DMS114 treated with DMSO at 0.1 percent for 48 hours (cell line): ENCODE results near the gene BAHCC1.

Experiments used
- DNase-seq: peaks from one replicate; lab custom pipeline; 2025; ENCODE audit not compliant: unreplicated experiment; lab: John Stamatoyannopoulos, UW

Gene BAHCC1

DNA sequence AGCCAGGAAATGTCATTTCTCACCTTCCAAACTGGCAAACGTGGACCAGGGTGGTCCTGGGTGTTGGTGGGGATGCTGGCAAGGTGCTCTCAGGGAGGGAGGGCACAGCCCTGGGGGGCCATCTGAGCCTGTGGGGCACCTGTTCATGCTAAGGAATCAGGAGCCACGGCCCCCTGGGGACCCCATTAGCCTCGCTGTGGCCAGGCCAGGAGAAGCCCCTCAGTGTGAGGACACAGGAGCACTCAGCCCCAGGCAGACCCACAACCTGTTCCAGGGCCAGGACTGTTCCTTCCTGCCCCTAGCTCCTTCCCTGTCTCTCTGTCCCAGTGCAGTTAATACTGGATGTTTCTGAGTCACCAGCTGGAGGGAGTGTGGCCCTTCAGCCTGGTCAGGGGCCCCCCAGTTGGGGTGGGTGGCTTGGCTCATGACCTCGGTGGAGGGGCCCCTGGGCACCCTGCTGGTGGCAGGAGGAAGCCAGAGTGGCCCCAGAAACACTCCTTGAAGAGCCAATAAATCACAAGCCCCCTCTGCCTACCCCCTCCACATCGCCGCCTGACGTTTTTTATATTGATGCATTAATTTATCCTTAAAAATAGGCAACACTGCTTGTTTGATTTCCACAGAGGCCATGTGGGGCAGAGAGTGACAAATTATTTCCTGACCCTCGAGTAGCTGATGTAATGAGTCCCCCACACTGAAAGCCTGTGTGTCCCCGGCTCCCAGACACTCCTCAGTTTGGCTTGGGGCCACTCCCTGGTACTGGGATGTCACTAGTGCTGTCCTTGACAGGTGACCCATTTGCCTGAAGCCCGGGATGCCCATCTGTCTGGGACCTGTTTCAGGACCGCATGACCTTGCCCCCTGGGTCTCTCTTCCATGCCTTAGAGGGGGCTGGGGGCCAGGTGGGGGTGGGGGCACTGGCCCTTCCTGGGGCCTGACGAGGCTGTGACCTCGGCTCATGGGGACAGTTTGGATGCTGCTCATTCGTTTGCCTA is 95.0 kb downstream of the BAHCC1 start:
- DNase-seq: no peak

DNA sequence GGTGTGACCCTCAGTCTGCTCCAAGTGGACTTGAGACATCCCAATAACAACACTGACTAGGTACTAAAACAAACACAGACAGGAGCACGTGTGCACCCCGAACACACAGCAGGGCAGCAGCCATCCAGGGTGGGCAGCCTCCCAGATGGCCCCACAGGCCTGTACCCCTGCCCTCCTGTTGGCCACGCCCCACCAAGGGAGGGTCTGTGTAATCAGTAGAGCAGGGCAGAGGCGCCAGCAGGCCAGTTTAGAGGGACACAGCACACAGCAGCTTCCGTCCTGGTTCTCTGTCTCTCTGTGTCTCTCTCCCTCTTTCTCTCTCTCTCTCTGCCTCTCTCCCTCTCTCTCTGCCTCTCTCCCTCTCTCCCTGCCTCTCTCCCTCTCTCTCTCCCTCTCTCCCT is 95.9 kb downstream of the BAHCC1 start:
- no peak for DNase-seq

DNA sequence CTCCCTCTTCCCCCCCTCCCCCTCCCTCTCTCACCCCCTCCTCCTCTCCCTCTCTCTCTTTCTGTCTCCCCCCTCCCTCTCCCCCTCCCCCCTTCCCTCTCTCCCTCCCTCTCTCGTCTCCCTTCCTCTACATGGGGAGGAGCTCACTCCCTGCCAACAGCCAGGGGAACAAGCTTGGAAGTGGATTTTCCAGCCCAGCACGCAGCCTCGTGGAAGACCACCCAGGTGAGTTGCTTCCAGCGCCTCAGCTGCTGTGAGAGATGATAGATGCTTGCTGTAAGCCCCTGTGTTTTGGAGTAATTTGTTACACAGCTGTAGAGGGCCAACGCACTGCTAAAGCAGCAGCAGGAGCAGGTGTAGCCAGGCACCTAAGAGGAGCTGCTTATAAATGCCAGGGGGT is 96.5 kb downstream of the BAHCC1 start:
- no peak for DNase-seq

DNA sequence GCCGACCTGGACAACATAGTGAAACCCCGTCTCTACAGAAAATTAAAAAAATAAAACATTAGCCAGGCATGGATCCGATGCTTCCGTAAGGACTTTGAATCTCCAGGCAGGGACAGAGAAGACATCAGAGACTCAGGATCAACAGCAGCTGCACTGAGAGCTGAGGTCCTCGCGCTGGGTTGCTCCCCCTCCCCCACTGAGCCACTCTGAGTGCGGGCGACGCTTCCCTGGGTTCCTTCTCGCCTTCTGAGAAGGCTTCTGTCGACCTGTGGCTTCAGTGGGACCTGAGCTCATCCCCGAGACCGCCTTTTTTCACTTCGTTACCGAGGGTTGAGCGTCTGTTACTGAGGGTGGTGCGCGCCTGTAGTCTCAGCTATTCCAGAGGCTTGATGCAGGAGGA is 96.9 kb downstream of the BAHCC1 start:
- no peak for DNase-seq

DNA sequence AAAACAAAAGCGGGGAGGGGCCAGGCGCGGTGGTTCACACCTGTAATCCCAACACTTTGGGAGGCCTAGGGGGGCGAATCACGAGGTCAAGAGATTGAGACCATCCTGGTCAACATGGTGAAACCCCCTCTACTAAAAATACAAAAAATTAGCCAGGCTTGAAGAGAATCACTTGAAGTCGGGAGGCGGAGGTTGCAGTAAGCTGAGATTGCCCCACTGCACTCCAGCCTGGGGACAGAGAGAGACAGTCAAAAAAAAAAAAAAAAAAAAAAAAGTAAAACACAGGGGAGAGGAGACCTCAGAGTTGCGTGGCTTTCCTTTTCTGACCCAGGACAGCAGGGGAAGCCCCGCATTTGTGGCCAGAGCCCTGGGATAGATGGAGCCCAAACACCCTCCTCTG is 97.4 kb downstream of the BAHCC1 start:
- DNase-seq: no peak

DNA sequence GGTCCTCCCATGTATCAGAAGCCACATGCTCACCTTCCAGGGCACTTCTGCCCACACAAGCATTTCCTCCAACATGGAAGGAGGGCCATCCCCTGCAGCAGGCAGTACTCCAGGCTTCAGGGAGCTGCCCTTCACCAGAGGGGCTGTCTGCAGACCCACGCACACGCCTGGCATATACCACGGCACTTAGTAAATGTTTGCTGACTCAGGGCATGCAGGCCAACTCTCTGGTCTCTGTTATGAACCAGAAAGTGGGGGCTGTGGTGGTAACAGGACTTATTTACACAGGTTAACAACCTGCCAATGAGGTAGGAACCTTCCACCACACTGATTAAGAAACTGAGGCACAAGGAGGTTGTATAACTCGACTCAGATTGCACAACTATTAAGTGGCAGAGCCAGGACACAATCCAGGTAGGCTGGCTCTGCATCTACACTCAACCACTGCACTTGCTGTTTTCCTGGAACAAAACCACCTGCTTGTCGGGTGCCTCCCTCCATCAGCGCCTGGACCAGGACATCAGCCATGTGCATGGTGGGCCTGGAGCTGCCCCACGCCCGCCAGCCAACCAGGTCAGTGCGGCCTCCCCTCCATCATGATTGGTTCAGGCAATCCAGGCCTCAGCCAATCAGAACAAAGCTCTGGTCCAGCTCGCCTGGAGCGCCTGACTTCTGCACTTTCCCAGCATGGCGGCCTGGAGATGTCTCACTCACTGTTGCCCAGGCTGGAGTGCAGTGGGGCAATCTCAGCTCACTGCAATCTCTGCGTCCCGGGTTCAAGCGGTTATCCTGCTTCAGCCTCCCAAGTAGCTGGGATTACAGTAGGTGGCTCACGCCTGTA is 98.2 kb downstream of the BAHCC1 start:
- DNase-seq: no peak

DNA sequence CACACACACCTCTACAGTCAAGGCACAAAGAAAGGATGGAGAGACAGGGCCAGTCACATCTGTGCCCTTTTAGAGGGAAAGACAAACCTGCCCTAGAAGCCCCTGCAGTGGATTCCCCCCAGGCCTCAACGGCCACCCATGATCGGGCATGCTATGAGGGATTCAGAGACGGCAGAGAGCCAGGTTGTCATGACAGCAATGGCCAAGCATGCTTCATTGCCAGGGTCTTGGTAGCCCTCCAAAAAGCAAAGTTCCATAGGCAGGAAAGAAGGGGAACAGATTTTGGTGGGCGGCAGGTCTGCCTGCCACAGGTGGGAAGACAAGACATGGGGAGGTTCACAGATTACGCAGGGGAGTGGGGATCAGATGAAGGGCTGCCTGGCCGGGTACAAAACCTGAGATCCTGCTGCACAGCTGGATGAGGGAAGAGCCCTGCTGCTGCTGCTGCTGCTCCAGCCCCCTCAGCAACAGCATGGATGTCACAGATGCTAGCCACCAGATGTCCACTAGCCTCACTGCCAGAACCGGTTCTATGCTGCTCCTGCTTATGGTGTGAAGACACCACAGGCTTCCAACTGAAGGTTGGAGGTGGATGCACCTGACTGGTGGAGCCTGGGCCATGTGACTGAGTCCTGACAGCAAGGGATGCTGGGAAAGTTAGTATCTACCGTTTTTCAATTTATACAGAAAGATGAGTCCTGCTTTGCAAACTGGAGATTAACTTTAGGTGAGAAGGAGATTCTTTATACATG is 99.5 kb downstream of the BAHCC1 start:
- no peak for DNase-seq

DNA sequence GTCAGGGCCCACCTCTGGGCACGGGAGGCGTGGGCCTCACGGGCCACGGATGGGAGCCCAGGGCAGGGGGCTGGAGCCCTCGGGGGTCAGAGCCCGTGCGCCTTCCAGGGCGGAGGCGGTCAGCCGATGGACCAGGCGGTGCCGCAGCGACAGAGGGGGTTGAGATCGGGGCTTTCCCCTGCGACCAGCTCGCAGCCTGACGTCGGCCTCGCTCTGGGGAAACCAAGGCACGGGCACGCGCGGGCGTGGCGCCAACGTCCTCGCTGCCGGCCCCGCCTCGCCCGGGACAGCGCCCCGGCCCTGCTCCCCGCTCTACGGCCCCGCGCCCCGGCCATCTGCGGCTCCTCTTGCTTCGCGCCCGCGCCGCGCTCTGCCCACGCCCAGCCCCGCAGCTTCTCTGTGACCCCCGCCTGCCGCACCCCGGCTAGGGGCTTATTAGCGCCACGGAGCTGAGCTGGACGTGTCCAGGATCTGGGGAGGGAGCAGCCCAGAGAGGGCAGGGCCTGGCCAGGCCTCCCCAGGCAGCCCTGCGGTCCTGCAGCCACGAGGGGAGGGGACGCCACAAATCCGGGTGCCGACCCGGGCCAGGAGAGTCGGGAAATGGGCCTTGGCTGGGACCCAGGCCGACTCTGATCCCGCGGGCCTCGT is 103.8 kb downstream of the BAHCC1 start:
- DNase-seq: no peak

DNA sequence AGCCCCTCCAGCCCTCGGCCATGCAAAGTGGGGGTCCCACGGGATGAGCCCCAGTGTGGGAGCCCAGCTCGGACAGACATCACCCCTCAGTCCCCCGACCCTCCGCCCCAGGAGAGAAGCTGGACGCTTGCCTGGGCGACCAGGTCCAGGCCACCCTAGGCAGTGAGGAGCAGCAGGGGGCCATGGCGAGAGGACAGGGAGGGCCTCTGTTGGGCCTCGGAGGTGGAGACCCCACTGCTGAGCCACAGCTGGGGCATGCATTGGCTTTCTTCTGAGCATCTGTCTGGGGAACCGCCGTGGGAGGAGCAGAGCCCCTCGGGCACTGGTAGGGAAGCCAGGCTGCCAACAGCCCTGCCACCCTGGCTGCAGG is 104.3 kb downstream of the BAHCC1 start:
- no peak for DNase-seq

DNA sequence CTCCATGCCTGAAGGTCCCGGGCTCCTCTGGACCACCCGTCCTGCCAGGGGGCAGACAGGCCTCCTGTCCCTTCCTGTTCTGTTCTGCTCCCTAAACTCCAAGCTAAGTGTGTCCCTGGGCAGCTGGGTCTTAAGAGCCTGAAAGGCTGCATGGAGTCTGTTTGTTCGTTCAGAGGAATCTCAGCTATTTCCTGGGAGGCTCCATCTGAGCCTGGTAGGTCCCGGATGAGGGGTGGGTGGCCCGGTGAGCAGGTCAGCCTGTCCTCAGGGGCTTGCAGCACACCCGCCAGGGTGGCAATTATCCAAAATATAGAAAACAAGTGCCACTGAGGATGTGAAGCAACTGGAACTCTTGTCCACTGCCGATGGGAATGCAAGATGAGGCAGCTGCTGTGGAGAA is 104.8 kb downstream of the BAHCC1 start:
- no peak for DNase-seq

DNA sequence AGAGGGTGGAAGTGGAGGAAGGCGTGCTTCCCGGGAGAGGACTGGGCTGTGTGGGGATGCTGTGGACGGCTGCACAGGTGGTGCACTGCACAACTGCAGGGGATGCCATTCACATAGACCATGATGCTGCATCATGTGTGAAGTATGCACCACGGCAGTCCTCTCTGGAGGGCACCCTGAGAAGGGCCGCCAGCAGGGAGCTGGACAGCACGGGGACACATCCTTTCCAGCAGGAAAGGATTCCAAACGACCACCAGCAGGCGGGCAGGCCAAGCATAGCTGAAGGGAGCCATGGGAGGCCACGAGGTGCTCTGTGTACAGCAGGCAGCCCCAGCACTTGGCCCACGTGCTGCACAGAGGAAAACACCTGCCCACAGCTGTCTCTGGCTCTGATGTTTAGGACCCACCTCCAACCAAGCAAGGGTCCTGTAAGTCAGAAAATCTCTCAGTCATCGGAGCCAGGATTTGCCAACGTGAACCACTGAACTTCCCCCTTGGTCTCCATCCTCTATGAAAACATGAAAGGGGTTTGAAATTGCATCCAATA is 107.3 kb downstream of the BAHCC1 start:
- no peak for DNase-seq

DNA sequence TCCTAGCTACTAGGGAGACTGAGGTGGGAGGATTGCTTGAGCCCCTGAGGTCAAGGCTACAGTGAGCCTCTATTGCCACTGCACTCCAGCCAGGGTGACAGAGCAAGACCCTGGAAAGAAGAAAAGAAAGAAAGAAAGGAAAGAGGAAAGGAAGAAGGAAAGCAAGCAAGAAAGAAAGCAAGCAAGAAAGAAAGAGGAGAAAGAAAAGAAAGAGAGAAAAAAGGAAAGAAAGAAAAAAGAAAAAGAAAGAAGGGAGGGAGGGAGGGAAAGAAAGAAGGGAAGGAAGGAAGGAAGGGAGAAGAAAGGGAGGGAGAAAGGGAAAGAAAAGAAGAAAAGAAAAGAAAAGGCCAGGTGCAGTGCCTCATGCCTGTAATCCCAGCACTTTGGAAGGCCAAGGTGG is 108.4 kb downstream of the BAHCC1 start:
- no peak for DNase-seq

DNA sequence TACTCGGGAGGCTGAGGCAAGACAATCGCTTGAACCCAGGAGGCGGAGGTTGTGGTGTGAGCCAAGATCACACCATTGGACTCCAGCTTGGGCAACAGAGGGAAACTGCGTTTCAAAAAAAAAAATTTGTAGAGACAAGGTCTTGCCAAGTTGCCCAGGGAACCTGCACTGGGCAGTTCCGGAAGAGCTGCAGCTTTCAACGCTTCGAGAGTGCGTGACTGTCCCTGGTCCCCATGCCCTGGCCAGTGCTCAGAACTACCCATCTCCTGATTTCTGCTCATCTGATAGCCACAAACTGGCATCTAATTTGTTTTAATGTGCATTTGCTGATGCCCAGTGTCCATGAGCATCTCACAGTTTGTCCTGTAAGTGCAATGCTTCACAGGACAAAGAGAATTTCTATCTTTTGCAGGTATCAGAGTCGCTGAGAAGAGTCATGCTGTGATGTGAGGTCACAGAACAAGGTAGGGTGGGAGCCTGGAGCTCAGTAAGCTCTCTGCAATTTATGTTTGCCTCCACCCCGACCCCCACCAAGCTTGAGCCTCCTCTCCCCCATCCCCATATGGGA is 113.5 kb downstream of the BAHCC1 start:
- DNase-seq: no peak

DNA sequence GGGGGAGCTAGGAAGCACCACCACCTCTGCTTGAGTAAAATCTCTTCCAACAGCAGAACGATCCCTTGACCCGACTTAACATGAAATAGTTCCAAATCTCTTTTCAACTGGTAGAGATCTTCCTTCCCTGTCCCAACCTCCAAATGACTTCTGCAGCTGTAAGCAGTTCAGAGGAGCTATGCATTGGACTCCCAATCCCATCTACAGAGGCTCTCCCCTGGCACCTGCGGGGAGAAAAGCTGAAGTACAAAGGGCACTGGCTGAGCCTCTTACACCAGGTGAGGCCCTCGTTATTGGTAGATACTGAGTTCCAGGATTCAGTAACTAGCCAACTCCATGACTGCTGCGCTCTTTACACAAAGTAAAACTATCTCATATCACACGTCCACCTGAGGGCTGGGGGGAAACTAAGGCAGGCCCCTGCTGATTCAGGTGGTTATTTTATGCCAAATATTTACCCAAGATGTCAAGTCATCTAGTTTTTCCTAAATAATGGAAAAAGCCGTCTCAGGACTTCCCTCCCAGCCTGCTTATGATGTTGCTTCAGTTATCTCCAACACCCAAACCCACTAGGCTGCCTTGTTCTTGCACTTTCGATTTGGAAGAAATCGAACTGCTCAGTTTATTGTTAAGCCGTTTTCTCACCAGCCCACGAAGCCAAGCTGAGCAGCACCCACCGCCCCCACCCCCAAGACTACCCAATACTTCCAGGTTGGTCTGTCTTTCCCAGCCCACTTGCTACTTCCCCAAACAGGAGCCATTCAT is 114.1 kb downstream of the BAHCC1 start:
- DNase-seq: no peak

DNA sequence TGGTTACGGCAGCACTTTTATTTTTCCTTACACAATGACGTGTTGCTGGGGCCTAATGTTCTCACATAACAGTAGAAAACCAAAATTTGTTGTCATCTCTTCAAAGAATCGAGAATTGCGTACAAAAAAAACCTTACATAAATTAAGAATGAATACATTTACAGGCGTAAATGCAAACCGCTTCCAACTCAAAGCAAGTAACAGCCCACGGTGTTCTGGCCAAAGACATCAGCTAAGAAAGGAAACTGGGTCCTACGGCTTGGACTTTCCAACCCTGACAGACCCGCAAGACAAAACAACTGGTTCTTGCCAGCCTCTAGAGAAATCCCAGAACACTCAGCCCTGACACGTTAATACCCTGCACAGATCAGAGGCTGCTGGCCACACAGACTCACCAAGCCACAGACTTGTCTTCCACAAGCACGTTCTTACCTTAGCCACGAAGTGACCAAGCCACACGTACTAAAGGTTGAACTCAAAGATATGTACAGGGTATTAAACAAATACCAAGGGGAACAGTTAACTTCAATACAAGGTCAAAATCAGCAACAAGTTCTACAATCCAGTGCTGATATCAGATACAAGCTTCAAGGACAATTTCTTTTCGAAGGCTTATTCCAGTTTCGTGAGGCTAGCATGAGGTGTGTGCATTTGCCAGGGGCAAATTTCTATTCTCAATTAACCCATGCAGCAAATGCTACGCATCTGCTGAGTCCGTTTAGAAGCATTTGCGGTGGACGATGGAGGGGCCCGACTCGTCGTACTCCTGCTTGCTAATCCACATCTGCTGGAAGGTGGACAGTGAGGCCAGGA is 114.9 kb downstream of the BAHCC1 start:
- no peak for DNase-seq

DNA sequence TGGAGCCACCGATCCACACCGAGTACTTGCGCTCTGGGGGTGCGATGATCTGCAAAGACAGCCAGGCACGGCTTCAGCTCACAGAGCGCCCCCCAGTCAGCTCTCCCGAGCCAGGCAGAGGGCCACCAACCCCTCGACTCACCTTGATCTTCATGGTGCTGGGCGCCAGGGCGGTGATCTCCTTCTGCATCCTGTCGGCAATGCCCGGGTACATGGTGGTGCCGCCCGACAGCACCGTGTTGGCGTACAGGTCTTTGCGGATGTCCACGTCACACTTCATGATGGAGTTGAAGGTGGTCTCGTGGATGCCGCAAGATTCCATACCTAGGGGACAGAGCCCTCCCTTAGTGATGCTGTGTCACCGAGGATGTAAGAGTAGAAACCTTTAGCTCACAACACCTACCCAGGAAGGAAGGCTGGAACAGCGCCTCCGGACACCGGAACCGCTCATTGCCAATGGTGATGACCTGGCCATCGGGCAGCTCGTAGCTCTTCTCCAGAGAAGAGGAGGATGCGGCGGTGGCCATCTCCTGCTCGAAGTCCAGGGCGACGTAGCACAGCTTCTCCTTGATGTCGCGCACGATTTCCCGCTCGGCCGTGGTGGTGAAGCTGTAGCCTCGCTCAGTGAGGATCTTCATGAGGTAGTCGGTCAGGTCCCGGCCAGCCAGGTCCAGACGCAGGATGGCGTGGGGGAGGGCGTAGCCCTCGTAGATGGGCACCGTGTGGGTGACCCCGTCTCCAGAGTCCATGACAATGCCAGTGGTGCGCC is 115.7 kb downstream of the BAHCC1 start:
- DNase-seq: no peak

DNA sequence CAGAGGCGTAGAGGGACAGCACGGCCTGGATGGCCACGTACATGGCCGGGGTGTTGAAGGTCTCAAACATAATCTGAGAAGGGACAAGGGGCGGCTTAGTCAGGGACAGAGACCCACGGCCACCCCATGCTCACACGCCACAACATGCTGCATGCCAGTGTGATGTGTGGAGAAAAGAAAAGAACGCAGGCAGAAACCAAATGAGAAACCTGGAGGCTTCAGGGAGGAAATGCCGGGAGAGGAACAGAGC is 116.2 kb downstream of the BAHCC1 start:
- DNase-seq: no peak
